ENCODE measurements around the gene CALM3. TPM values are rescaled to one million over a fixed set of nuclear protein-coding genes. Genes with fewer than 3 reads are reported as not detected.

Gene CALM3
- total and polyA plus RNA-seq, 2 donors (not counting 3 experiments of a cell fraction or from before 2014, with no cell fraction given) = 305 to 425 TPM

- no peak overlapping the region for H3K27ac ChIP-seq (ENCODE audit: insufficient read depth, low read depth, low read length)
- peaks cover 13 to 49% of the 10 kb centered on the region in 2 experiments for H3K36me3 ChIP-seq (ENCODE audit: control insufficient read depth in 2 of 2, extremely low read depth in 1 of 2, insufficient read depth in 2 of 2, low read length in 2 of 2)
- H3K9me3 ChIP-seq (replicated peaks; ENCODE audit: control insufficient read depth, insufficient read depth, low read length) = no peaks in the 10 kb centered on the region
- H2AFZ ChIP-seq (ENCODE audit: low read depth, low read length) = no peak overlapping the region
- BruUV-seq (replicated peaks) = no TSS peak
- POLR2A ChIA-PET = no interaction called here
- peaks cover 13% of the 10 kb centered on the region for H3K4me1 ChIP-seq (ENCODE audit: control insufficient read depth, extremely low read depth, insufficient read depth, low read length)
- CTCF ChIA-PET = interaction anchor here (0.7 to 4.0 kb wide), 3 partner anchors 9 to 1299 kb away, joined by 3 to 22 read pairs (median 5); partner anchors contain the start of gene DACT3
- H3K9me1 ChIP-seq (replicated peaks; ENCODE audit: control insufficient read depth, extremely low read depth, insufficient read depth, low read length) = no peaks in the 10 kb centered on the region
- no peak for DNase-seq (ENCODE audit: low read depth, low spot score)
- intact Hi-C loops (cut with micrococcal nuclease) = no loop called here
- H3K79me2 ChIP-seq (ENCODE audit: control insufficient read depth, insufficient read depth, low read length) = peaks cover 53% of the 10 kb centered on the region
- FAIRE-seq = no peak
- H3K4me2 ChIP-seq (ENCODE audit: insufficient read depth, low read length) = no peak overlapping the region
- H3K27me3 ChIP-seq (ENCODE audit: control insufficient read depth in 2 of 2, insufficient read depth in 2 of 2, low read length in 2 of 2) = no peaks in the 10 kb centered on the region
- H3K4me3 ChIP-seq (replicated peaks in 1 of 3; ENCODE audit: insufficient read depth in 1 of 3, low read depth in 1 of 3, low read length in 3 of 3) = no peak overlapping the region
- TF ChIP-seq POLR2A (IDR thresholded peaks at IDR 0.05; ENCODE audit: low read depth, low read length) = no peak
- TF ChIP-seq, protein P1, sequence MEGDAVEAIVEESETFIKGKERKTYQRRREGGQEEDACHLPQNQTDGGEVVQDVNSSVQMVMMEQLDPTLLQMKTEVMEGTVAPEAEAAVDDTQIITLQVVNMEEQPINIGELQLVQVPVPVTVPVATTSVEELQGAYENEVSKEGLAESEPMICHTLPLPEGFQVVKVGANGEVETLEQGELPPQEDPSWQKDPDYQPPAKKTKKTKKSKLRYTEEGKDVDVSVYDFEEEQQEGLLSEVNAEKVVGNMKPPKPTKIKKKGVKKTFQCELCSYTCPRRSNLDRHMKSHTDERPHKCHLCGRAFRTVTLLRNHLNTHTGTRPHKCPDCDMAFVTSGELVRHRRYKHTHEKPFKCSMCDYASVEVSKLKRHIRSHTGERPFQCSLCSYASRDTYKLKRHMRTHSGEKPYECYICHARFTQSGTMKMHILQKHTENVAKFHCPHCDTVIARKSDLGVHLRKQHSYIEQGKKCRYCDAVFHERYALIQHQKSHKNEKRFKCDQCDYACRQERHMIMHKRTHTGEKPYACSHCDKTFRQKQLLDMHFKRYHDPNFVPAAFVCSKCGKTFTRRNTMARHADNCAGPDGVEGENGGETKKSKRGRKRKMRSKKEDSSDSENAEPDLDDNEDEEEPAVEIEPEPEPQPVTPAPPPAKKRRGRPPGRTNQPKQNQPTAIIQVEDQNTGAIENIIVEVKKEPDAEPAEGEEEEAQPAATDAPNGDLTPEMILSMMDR (IDR thresholded peaks at IDR 0.05; ENCODE audit: extremely low read depth in 1 of 2, insufficient read depth in 1 of 2, low read depth in 1 of 2, low read length in 2 of 2) = no peak
- no peak for TF ChIP-seq MYC (IDR thresholded peaks at IDR 0.05; ENCODE audit: low read depth, low read length)
- TF ChIP-seq, protein P2, sequence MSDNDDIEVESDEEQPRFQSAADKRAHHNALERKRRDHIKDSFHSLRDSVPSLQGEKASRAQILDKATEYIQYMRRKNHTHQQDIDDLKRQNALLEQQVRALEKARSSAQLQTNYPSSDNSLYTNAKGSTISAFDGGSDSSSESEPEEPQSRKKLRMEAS (IDR thresholded peaks at IDR 0.05; ENCODE audit: insufficient read depth, insufficient read length) = no peak
- no peak for TF ChIP-seq FOS (IDR thresholded peaks at IDR 0.05; ENCODE audit: borderline replicate concordance, insufficient read depth, low read length)
- no peak for TF ChIP-seq GATA2 (IDR thresholded peaks at IDR 0.05; ENCODE audit: insufficient read depth, insufficient read length, low read depth, low read length)
- no peak for TF ChIP-seq JUN (IDR thresholded peaks at IDR 0.05; ENCODE audit: borderline replicate concordance, insufficient read depth, insufficient read length, low read depth)
- no peak for TF ChIP-seq EZH2 (IDR thresholded peaks at IDR 0.05; ENCODE audit: borderline replicate concordance, low read depth, low read length, severe bottlenecking)
- TF ChIP-seq POLR2AphosphoS5 (IDR thresholded peaks at IDR 0.05; ENCODE audit: insufficient read depth, low read depth, low read length) = no peak
- dilution Hi-C loops (cut with MboI; ENCODE audit: extremely low pct_ligation_motif_present, low sequenced_read_pairs) = no loop called here
- H3K9ac ChIP-seq (replicated peaks; ENCODE audit: extremely low read depth, insufficient read depth, low read length) = no peak overlapping the region
- no peaks in the 10 kb centered on the region for H4K20me1 ChIP-seq (replicated peaks; ENCODE audit: control insufficient read depth, extremely low read depth, insufficient read depth, low read length)
Observed at GRCh38 chr19:46605356-46605821, 4.3 kb downstream of the CALM3 start.
